Kidney epithelial cell (primary cell): ENCODE results near the gene GNG7. TPM values are rescaled to one million over a fixed set of nuclear protein-coding genes. Genes with fewer than 3 reads are reported as not detected.
"Not testable (repeated sequence)": the region's sequence is repeated elsewhere in the genome, so short reads cannot be mapped to it uniquely, and the experiment has no call there.

Source experiments
- DNase-seq: peaks from one replicate; pipeline ENCODE4 v3.0.0-alpha.2; 2010; ENCODE audit warnings: low read depth
- H3K27me3 ChIP-seq: 2 replicates; pipeline ENCODE4 v1.6.0; 2011; ENCODE audit warnings: low read length; ENCODE audit not compliant: control insufficient read depth, insufficient read depth
- H3K36me3 ChIP-seq: 2 replicates; pipeline ENCODE4 v1.5.1; 2011; ENCODE audit warnings: low read length; ENCODE audit not compliant: control insufficient read depth, insufficient read depth
- H3K4me3 ChIP-seq: 2 replicates; pipeline ENCODE4 v1.5.1; 2011; ENCODE audit warnings: low read depth, mild to moderate bottlenecking, control low read depth, low read length
- total RNA-seq: library from RNA; depleted of rRNA; stranded (reverse); fragments of >200 nt; gene quantifications from 2 replicates; pipeline ENCODE4 v1.2.3, GENCODE V29; 2015
- TF ChIP-seq, protein P1 (sequence below): IDR thresholded peaks from 2 replicates; pipeline ENCODE4 v1.5.1; 2011; ENCODE audit warnings: mild to moderate bottlenecking, moderate library complexity, low read length, control low read depth, inconsistent platforms; ENCODE audit not compliant: insufficient read depth, poor library complexity, severe bottlenecking

GNG7 gene
- total RNA-seq, 1 donor from 2014 or later, result 0.33 TPM

DNA sequence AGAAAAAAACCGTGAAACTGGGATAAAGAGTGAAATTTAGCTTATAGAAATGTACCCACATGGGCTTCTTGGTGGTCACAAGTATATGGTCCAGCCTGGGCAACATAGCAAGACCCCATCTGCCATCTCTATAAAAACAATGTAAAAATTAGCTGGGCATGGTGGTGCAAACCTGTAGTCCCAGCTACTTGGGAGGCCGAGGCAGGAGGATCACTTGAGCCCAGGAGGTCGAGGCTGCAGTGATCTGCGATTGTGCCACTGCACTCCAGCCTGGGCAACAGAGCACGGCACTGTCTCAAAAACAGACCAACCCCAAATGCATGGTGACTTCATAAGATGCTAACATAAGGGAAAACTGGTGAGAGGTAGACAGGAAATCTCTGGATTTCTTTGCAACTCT, 54.4 kb downstream of the GNG7 start:
- H3K4me3 ChIP-seq, result no peak overlapping the region
- H3K36me3 ChIP-seq, result no peaks in the 10 kb centered on the region
- TF ChIP-seq, protein P1, sequence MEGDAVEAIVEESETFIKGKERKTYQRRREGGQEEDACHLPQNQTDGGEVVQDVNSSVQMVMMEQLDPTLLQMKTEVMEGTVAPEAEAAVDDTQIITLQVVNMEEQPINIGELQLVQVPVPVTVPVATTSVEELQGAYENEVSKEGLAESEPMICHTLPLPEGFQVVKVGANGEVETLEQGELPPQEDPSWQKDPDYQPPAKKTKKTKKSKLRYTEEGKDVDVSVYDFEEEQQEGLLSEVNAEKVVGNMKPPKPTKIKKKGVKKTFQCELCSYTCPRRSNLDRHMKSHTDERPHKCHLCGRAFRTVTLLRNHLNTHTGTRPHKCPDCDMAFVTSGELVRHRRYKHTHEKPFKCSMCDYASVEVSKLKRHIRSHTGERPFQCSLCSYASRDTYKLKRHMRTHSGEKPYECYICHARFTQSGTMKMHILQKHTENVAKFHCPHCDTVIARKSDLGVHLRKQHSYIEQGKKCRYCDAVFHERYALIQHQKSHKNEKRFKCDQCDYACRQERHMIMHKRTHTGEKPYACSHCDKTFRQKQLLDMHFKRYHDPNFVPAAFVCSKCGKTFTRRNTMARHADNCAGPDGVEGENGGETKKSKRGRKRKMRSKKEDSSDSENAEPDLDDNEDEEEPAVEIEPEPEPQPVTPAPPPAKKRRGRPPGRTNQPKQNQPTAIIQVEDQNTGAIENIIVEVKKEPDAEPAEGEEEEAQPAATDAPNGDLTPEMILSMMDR, result no peak
- peaks cover 15% of the 10 kb centered on the region for H3K27me3 ChIP-seq
- DNase-seq, result no peak

DNA sequence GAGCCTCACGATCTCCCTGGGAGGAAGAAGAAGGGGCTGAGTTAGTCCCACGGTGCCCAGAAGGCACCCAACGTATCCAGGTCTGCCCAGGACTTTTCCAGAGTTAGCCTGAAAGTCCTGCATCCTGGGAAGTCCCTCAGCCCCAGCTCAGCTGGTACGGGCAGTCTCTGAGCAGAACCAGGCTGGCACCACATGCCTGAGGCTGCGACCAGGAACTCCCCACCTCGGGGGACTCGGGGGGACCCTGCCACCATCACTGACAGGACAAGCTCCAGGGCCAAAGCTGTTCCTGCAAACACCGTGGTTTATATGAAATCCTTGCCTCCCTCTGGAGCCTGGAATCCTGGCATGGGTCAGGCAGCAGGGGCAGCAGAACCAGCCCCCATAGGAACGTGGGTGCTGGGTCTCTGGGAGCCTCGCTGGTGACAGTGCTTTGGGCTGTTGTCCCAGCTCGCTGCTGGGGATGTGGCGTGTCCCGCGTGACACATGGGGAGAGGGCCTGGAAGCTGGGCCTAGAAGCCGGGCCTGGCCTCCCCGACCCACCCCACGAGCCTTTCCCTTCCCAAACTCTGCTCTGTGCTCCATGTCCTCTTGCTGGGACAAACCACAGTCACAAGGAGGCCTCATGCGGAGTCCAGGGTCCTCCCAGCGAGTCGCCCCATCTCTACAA, 55.5 kb downstream of the GNG7 start:
- TF ChIP-seq, protein P1, result no peak
- DNase-seq, result no peak
- H3K4me3 ChIP-seq, result no peak overlapping the region
- H3K27me3 ChIP-seq, result peaks cover 14% of the 10 kb centered on the region
- no peaks in the 10 kb centered on the region for H3K36me3 ChIP-seq

DNA sequence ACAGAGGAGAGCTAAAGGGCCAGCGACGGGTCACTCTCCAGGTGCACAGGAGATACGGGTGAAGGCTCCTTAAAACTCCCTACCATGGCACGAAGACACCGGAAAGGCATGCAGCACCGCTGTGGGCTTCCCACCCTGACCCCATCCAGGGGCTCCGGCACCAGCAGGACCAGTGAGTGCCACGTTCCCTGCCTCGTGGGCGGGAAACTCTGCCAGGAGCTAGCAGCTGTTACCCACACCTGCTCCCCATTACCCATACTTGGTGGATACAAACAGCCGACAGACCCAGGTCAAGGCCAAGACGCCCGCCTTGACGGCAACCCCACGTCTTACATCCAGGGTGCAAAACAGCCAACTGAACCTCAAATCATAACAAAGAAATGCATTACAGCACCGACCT, 56.7 kb downstream of the GNG7 start:
- DNase-seq, result no peak
- H3K4me3 ChIP-seq, result no peak overlapping the region
- TF ChIP-seq, protein P1, result no peak
- peaks cover 12% of the 10 kb centered on the region for H3K27me3 ChIP-seq
- H3K36me3 ChIP-seq, result no peaks in the 10 kb centered on the region

DNA sequence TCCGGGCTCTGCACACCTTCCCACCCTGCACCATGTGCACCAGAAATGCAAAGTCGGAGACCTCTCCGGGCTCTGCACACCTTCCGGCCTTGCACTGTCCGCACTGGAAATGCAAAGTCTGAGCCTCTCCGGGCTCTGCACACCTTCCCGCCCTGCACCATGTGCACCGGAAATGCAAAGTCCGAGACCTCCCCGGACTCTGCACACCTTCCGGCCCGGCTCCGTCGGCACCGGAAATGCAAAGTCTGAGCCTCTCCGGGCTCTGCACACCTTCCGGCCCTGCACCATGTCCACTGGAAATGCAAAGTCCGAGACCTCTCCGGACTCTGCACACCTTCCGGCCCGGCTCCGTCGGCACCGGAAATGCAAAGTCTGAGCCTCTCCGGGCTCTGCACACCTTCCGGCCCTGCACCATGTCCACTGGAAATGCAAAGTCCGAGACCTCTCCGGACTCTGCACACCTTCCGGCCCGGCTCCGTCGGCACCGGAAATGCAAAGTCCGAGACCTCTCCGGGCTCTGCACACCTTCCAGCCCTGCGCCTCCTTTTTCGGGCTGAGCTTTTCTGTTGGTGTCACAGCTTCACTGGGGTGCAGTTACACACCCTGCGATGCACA, 59.3 kb downstream of the GNG7 start:
- not testable (repeated sequence) for H3K4me3 ChIP-seq, H3K36me3 ChIP-seq, H3K27me3 ChIP-seq, DNase-seq

DNA sequence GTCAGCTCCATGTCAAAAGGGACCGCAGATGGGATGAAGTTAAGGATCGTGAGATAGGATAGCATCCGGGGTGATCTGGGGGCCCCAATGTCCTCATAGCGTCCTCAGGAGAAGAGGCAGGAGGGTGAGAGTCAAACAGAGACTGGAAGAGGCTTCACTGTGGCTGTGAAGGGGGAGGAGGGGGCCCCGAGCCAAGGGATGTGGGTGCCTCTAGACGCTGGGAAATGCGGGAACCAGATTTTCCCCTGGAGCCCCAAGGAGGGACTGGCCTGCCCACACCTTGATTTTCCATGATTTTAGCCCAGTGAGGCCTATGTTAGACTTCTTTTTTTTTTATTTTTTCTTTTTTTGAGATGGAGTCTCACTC, 61.2 kb downstream of the GNG7 start:
- Histone ChIP-seq H3K27me3 (peaks cover 3% of the 10 kb centered on the region), H3K36me3 (no peaks in the 10 kb centered on the region), H3K4me3 (no peak overlapping the region)
- no peak for DNase-seq
- TF ChIP-seq, protein P1, result no peak

DNA sequence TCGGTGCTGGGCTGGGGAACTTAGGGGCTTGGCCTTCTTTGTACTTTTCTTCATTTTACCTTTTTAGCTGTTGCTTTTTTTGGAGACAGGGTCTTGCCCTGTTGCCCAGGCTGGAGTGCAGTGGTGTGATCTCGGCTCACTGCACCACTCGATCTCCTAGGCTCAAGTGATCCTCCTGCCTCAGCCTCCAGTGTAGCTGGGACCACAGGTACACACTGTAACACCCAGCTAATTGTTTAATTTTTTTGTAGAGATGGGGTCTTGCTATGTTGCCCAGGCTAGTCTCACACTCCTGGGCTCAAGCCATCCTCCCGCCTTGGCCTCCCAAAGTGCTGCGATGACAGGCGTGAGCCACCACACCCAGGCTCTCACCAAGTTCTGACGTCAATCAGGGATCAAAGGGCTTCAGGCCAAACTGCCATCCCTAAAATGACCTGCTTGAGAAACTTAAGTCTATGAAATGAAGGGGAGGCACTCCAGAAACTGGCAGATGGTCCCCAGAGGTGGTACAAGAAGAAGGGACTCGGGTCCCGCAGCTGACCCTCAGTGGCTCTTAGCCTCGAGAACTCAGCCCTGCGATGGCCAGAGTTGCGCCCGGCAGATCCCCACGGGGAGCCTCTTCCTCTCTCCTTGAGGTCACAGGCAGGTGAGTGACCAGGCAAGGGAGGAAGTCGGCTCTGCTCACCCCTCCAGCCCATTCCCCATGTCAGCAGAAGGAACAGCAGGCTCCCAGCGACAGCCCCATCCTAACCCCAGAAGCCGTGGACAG, 61.7 kb downstream of the GNG7 start:
- no peaks in the 10 kb centered on the region for H3K36me3 ChIP-seq
- TF ChIP-seq, protein P1, result no peak
- H3K27me3 ChIP-seq, result peaks cover under 1% of the 10 kb centered on the region
- no peak for DNase-seq
- H3K4me3 ChIP-seq, result no peak overlapping the region
